ENCODE measurements around the gene TUG1. TPM values are rescaled to one million over a fixed set of nuclear protein-coding genes. Genes with fewer than 3 reads are reported as not detected.

The TUG1 gene
- total RNA-seq, 4 donors from 2014 or later, result 81.6 to 127 (median 92.9) TPM

DNA sequence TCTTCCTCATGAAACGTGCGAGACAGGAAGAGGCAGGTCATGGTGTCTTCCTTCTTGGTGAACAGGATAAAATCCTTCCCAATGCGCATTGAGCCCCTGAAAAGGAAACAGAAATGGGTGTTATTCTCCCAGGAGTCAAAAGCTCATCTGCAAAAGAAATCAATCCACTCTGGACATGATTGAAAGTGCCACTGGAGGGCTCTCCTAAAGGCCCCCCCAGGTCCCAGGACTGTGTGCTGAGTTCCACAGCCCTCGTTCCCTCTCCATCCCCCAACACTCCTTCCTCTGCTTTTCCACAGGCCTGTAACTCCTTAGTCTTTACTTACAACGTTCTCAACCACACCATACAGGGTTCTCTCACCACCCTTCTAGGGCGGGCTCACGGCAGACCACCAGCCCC, 22.7 kb upstream of the TUG1 start:
- 71 to 77% methylated on average over 7 of the region's 7 CpGs for WGBS, 2 donors
- Histone ChIP-seq H3K36me3 (peaks cover 64 to 76% of the 10 kb centered on the region in 2 donors), H3K27ac (no peak overlapping the region), H3K27me3 (no peaks in the 10 kb centered on the region), H3K9me3 (no peaks in the 10 kb centered on the region), H3K4me3 (replicated peaks in 1 of 3) (no peak overlapping the region), H3K4me1 (peaks cover 9 to 18% of the 10 kb centered on the region in 2 donors)
- TF ChIP-seq, protein P1, sequence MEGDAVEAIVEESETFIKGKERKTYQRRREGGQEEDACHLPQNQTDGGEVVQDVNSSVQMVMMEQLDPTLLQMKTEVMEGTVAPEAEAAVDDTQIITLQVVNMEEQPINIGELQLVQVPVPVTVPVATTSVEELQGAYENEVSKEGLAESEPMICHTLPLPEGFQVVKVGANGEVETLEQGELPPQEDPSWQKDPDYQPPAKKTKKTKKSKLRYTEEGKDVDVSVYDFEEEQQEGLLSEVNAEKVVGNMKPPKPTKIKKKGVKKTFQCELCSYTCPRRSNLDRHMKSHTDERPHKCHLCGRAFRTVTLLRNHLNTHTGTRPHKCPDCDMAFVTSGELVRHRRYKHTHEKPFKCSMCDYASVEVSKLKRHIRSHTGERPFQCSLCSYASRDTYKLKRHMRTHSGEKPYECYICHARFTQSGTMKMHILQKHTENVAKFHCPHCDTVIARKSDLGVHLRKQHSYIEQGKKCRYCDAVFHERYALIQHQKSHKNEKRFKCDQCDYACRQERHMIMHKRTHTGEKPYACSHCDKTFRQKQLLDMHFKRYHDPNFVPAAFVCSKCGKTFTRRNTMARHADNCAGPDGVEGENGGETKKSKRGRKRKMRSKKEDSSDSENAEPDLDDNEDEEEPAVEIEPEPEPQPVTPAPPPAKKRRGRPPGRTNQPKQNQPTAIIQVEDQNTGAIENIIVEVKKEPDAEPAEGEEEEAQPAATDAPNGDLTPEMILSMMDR (IDR thresholded peaks at IDR 0.05), result no peak
- TF ChIP-seq POLR2A (IDR thresholded peaks at IDR 0.05), result no peak
- intact Hi-C loops (cut with DNase I), result loop anchor here (5.0 kb wide), 1 partner anchor 141 kb away; no protein-coding TSS in a partner anchor
- DNase-seq, result no peak

DNA sequence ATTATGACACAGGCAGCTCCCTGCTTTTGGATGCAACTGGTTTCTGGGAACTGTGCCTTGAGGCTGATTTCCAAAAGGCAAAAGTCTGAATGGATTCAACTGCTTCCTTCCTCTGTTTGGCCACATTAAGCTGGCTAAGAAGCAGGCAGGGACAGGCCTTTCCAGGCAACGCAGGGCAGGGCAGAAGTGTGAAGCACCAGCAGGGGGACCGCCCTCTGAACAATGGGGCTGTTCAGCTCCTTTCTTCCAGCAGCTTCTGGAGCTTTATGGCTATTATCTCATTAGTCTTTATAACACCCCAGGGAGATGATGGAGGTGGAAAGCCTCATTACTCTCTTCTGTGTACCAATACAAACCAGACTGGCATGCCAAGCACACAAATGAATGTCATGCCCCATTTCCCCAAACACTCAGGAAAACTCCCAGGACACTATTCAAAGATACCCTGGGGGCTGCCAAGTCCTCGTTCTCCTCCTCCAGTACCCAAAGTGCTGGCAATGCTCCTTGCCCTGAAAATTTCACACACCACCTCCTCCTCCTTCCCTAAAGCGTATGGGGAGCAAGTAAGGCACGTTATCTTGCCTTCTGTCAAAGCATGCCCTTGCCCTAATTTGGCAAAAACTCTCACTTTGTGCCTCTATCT, 21.8 kb upstream of the TUG1 start:
- H3K27me3 ChIP-seq, result no peaks in the 10 kb centered on the region
- H3K27ac ChIP-seq, result peak overlapping the region in 1 of 3 donors; percentile 13
- peaks cover 54 to 66% of the 10 kb centered on the region in 2 donors for H3K36me3 ChIP-seq
- intact Hi-C loops (cut with DNase I), result loop anchor here (5.0 kb wide), 1 partner anchor 140 kb away; no protein-coding TSS in a partner anchor
- peak; percentile 44 to 62 for DNase-seq
- H3K4me1 ChIP-seq, result peaks cover 12 to 26% of the 10 kb centered on the region in 2 donors
- TF ChIP-seq, protein P1 (IDR thresholded peaks at IDR 0.05), result no peak
- no peak for TF ChIP-seq POLR2A (IDR thresholded peaks at IDR 0.05)
- 35 to 52% methylated on average over 5 of the region's 5 CpGs for WGBS, 2 donors
- H3K9me3 ChIP-seq, result no peaks in the 10 kb centered on the region
- H3K4me3 ChIP-seq (replicated peaks in 1 of 3), result no peak overlapping the region

GRCh38 chr22:30947816-30948454, 21.1 kb upstream of the TUG1 start:
- Histone ChIP-seq H3K4me3 (replicated peaks in 1 of 3) (no peak overlapping the region), H3K9me3 (no peaks in the 10 kb centered on the region), H3K4me1 (peaks cover 17 to 31% of the 10 kb centered on the region in 2 donors), H3K27me3 (no peaks in the 10 kb centered on the region), H3K36me3 (peaks cover 53 to 60% of the 10 kb centered on the region in 2 donors), H3K27ac (peak overlapping the region in 1 of 3 donors; percentile 38)
- DNase-seq, result no peak
- TF ChIP-seq, protein P1 (IDR thresholded peaks at IDR 0.05), result peak in 4 of 6 experiments; percentile 41 to 77 (median 60)
- TF ChIP-seq POLR2A (IDR thresholded peaks at IDR 0.05), result no peak
- intact Hi-C loops (cut with DNase I), result loop anchor here (5.0 kb wide), 1 partner anchor 139 kb away; no protein-coding TSS in a partner anchor
- 32 to 41% methylated on average over 2 of the region's 2 CpGs for WGBS, 2 donors

DNA sequence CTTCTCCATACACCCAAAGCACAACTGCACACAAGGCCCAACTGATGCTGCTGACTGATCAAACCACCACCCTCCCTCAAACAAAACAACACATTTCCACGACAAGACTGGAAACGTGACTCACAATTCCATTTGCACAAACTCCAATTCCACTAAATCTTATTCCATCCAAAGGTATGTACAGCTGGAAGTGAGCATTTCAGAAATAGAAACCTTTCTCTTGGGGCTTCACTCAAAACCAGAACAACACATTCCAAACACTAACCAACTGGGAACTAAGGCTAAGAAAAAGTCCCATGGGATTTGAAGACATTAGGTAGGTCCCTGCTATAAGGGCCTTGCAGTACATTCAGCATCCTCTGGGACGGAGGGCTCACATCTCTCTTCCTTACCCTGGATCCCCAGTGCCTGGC, 20.1 kb upstream of the TUG1 start:
- no peak overlapping the region for H3K4me3 ChIP-seq (replicated peaks in 1 of 3)
- no peaks in the 10 kb centered on the region for H3K27me3 ChIP-seq
- 82 to 83% methylated on average over 3 of the region's 3 CpGs for WGBS, 2 donors
- H3K27ac ChIP-seq, result no peak overlapping the region
- TF ChIP-seq, protein P1 (IDR thresholded peaks at IDR 0.05), result no peak
- no peak for TF ChIP-seq POLR2A (IDR thresholded peaks at IDR 0.05)
- DNase-seq, result no peak
- H3K9me3 ChIP-seq, result no peaks in the 10 kb centered on the region
- intact Hi-C loops (cut with DNase I), result loop anchor here (5.0 kb wide), 1 partner anchor 138 kb away; no protein-coding TSS in a partner anchor
- H3K4me1 ChIP-seq, result peaks cover 17 to 31% of the 10 kb centered on the region in 2 donors
- peaks cover 43 to 50% of the 10 kb centered on the region in 2 donors for H3K36me3 ChIP-seq
